AG09309 (cell line): ENCODE results near the gene ENO4.

Experiments
- DNase-seq: peaks from one replicate; pipeline ENCODE4 v3.0.0-alpha.2; 2010; ENCODE audit warnings: low read depth
- H3K4me3 ChIP-seq: 2 replicates; pipeline ENCODE4 v1.5.1; 2011; ENCODE audit warnings: mild to moderate bottlenecking, low read depth, low read length, moderate library complexity; ENCODE audit not compliant: control insufficient read depth
- CTCF ChIP-seq: IDR thresholded peaks from 2 replicates; pipeline ENCODE4 v1.5.1; 2011; ENCODE audit warnings: mild to moderate bottlenecking, low read depth, low read length, inconsistent platforms; ENCODE audit not compliant: insufficient read depth, control insufficient read depth; ENCODE audit errors: missing control alignments

ENO4 gene

GRCh38 chr10:116875897-116876296 is 26.6 kb downstream of the ENO4 start:
- TF ChIP-seq CTCF = no peak
- no peak for DNase-seq
- H3K4me3 ChIP-seq = no peak overlapping the region

GRCh38 chr10:116877391-116877790 is 28.1 kb downstream of the ENO4 start:
- no peak for TF ChIP-seq CTCF
- DNase-seq = no peak
- no peak overlapping the region for H3K4me3 ChIP-seq

GRCh38 chr10:116878123-116878522 is 28.8 kb downstream of the ENO4 start:
- H3K4me3 ChIP-seq = no peak overlapping the region
- TF ChIP-seq CTCF = no peak
- no peak for DNase-seq

- DNase-seq = no peak
- no peak for TF ChIP-seq CTCF
- no peak overlapping the region for H3K4me3 ChIP-seq
Measured at GRCh38 chr10:116879817-116880216, 30.5 kb downstream of the ENO4 start.

GRCh38 chr10:116880716-116881482 is 31.6 kb downstream of the ENO4 start:
- no peak for DNase-seq
- TF ChIP-seq CTCF = no peak
- H3K4me3 ChIP-seq = no peak overlapping the region

GRCh38 chr10:116882639-116883038 is 33.3 kb downstream of the ENO4 start:
- no peak for DNase-seq
- H3K4me3 ChIP-seq = no peak overlapping the region
- no peak for TF ChIP-seq CTCF
